ENCODE measurements around the gene ATG16L2. TPM values are rescaled to one million over a fixed set of nuclear protein-coding genes. Genes with fewer than 3 reads are reported as not detected.

Gene ATG16L2
- total and polyA plus RNA-seq, 9 of the 15 experiments (the other 6 are each of a cell fraction or from before 2014, with no cell fraction given), result 0.18 to 11.2 (median 6.2) TPM

DNA sequence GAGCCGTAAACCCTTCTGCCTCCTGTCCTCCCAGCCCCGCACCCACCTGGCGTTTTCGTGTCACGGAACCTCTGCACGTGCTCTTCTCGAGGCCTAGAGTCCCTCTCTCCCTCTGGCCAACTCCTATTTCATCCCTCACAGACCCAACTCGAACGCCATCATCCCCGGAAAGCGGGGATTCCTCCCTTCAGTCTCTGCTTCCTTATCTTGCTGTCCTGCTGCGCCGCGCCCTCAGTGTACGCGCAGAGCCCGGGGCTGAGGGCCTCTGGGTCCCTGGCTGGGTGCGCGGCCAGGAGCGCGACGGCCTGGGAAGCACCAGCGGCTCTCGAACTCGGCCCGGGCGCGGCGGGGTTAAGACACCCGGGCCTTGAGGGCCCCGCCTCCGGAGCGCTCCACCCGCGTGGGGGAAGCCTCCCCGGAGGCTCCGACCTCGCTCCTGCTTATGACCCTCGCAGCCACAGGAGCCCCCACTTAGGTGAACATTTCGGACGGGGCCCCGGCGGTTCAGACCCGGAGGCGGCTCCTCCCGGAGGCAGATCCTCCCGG is 398 bp upstream of the ATG16L2 start (continued):
- TF ChIP-seq ZBTB5 (IDR thresholded peaks at IDR 0.05) (no peak), ZNF583 (CRISPR knock-in tag; IDR thresholded peaks at IDR 0.05) (no peak), MCM3 (IDR thresholded peaks at IDR 0.05) (no peak), TRIM25 (IDR thresholded peaks at IDR 0.05; ENCODE audit: borderline replicate concordance) (no peak), ETS2 (tag; IDR thresholded peaks at IDR 0.05; ENCODE audit: borderline replicate concordance, poor library complexity, severe bottlenecking) (no peak), HDAC8 (tag; IDR thresholded peaks at IDR 0.05) (no peak), ELK3 (CRISPR knock-in tag; IDR thresholded peaks at IDR 0.05) (no peak)
- TF ChIP-seq, protein P1, sequence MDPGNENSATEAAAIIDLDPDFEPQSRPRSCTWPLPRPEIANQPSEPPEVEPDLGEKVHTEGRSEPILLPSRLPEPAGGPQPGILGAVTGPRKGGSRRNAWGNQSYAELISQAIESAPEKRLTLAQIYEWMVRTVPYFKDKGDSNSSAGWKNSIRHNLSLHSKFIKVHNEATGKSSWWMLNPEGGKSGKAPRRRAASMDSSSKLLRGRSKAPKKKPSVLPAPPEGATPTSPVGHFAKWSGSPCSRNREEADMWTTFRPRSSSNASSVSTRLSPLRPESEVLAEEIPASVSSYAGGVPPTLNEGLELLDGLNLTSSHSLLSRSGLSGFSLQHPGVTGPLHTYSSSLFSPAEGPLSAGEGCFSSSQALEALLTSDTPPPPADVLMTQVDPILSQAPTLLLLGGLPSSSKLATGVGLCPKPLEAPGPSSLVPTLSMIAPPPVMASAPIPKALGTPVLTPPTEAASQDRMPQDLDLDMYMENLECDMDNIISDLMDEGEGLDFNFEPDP (CRISPR knock-in tag; IDR thresholded peaks at IDR 0.05), result no peak
- TF ChIP-seq, protein P2, sequence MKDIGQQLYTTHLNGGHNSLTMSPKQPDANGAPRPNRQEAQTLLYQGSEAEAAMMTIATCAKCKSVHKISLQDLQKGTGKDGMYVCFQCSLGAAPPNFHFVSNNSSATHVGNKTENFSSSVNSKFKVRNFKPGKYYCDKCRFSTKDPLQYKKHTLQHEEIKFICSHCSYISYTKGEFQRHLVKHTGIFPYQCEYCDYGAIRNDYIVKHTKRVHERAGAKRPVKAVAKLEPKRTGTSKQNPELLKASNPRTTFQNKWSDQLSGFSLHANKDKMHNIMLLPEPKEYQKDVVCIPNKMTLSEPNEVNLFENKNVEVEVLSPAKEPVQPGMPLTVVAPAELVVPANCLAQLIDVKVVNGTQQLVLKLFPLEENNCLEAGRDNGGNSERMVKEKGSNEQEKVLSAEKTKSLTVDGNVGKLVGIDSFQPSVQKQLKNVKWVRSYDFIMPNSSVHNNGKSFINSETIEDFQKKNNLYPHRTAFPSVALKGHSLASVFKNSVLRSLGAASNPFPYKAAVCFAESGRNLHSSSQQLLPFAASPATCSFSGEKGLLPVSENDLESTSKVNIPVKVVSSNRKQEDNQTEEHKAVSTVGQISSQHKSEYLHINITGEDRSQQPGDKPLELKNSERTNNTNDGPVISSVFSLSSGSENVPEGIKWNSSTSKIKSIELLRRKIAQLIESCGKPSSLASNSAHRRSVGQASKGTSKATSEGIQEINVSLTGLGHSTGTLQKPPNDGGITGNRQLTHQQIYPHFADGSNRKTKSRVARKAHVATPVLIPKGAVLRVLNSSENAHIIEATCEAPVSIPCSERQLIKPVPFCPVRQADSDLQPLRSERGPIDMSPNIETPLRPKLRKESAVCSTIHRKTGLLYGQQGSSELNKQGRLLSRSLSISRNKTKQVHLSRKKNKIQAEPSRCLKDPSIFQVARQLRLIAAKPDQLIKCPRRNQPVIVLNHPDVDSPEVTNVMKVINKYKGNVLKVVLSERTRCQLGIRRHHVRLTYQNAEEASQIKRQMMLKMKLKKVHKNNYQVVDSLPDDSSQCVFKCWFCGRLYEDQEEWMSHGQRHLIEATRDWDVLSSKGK (CRISPR knock-in tag; IDR thresholded peaks at IDR 0.05), result no peak

Measured in K562 (cell line).